PFSK-1 (cell line): ENCODE measurements around the gene CCNT1.

Experiments
- REST ChIP-seq, 2 experiments: IDR thresholded peaks; 2 replicates each; pipeline versions ENCODE4 v1.6.1 to v1.8.0; 2011 to 2012; ENCODE audit warnings: low read depth in 2 of 2, low read length in 2 of 2, control low read depth in 1 of 2, inconsistent platforms in 1 of 2, mild to moderate bottlenecking in 1 of 2, moderate library complexity in 1 of 2; ENCODE audit not compliant: insufficient read depth in 1 of 2
- TAF1 ChIP-seq: IDR thresholded peaks from 2 replicates; pipeline ENCODE4 v1.6.1; 2012; ENCODE audit warnings: low read length, control low read depth, borderline replicate concordance; ENCODE audit not compliant: insufficient read depth

- TF ChIP-seq REST (IDR thresholded peaks at IDR 0.05; ENCODE audit: insufficient read depth in 1 of 2, low read depth in 2 of 2, low read length in 2 of 2) (no peak), TAF1 (no peak)
Measured at GRCh38 chr12:48671231-48671856, 45.2 kb downstream of the CCNT1 start.
